Urinary bladder (tissue), 4 donors: ENCODE data around the gene ANKAR. TPM values are rescaled to one million over a fixed set of nuclear protein-coding genes. Genes with fewer than 3 reads are reported as not detected.
"Not testable (repeated sequence)": the region's sequence is repeated elsewhere in the genome, so short reads cannot be mapped to it uniquely, and the experiment has no call there.

Experiments
- DNase-seq: peaks from one replicate; pipeline ENCODE4 v3.0.0-alpha.2; 2015; ENCODE audit errors: extremely low spot score
- H3K27ac ChIP-seq: one replicate; pipeline ENCODE4 v1.5.1; 2013; ENCODE audit warnings: low read depth, mild to moderate bottlenecking, moderate library complexity
- H3K36me3 ChIP-seq: one replicate; pipeline ENCODE4 v1.6.1; 2013; ENCODE audit warnings: mild to moderate bottlenecking, moderate library complexity; ENCODE audit not compliant: insufficient read depth
- H3K4me1 ChIP-seq: one replicate; pipeline ENCODE4 v1.6.1; 2013; ENCODE audit warnings: mild to moderate bottlenecking, moderate library complexity; ENCODE audit not compliant: insufficient read depth
- H3K4me3 ChIP-seq: one replicate; pipeline ENCODE4 v1.5.1; 2013; ENCODE audit warnings: low read depth, low read length
- WGBS: extraction: QIAGEN DNeasy Blood & Tissue Kit; methylation state at CpG from one replicate; pipeline ENCODE4 v1.1.7; 2013; 5-methylcytosine and 5-hydroxymethylcytosine counted together
- polyA plus RNA-seq: library from polyadenylated mRNA; stranded (reverse); fragments of 200-250 nt; gene quantifications from one replicate; pipeline ENCODE4 v1.2.3, GENCODE V29; 2013
- total RNA-seq: library from RNA; depleted of rRNA; stranded (reverse); fragments of >200 nt; gene quantifications from one replicate; pipeline ENCODE4 v1.2.3, GENCODE V29; 2014
- donor health status: healthy with polysubstance abuse.
- donor health status: healthy.

ANKAR gene
- total and polyA plus RNA-seq, 2 donors: 3.8 to 73.8 TPM

DNA sequence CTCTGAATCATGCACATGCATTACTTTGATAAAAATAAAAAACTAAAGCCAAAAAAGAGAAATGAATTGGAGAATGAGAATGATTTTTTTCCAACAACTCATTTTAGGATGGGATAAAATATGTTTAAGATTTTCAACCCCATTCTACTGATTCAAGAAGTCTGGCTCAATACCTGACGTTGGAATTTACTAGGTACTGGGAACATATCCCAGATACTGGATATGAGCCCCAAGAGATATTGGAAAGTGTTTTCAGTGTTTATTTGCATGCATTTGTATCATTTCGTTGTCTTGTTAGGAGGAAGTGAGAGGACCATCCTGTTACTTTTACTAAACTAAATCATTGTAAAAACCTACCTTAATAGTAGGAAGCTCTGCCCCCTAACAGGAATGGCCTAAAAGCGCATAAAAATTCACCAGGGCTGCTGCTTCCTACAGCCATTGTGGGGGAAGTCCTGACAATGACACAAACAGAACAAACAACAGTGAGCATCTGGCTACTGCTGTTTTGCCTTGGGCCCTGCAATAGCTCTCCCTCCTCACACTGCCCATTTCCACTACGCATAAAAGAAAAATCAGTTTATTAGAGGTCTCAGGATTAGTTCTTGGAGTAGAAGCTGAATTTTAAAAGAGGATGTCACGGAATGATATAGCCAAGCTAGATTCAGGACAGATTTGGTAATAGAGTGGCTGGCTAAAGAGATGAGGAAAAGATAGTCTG, 35.2 kb downstream of the ANKAR start:
- H3K4me1 ChIP-seq: no peaks in the 10 kb centered on the region
- H3K36me3 ChIP-seq: no peaks in the 10 kb centered on the region
- H3K4me3 ChIP-seq: no peak overlapping the region
- H3K27ac ChIP-seq: no peak overlapping the region
- DNase-seq: no peak
- 50% methylated on average over 5 of the region's 5 CpGs for WGBS

DNA sequence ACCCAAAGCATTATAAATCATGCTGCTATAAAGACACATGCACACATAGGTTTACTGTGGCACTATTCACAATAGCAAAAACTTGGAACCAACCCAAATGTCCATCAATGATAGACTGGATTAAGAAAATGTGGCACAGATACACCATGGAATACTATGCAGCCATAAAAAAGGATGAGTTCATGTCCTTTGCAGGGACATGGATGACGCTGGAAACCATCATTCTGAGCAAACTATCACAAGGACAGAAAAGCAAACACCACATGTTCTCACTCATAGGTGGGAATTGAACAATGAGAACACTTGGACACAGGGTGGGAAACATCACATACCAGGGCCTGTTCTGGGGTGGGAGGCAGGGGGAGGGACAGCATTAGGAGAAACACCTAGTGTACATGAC, 43.1 kb downstream of the ANKAR start:
- H3K36me3 ChIP-seq, H3K4me1 ChIP-seq, H3K27ac ChIP-seq, DNase-seq, H3K4me3 ChIP-seq: not testable (repeated sequence)
- 87% methylated on average over 1 of the region's 1 CpG for WGBS

DNA sequence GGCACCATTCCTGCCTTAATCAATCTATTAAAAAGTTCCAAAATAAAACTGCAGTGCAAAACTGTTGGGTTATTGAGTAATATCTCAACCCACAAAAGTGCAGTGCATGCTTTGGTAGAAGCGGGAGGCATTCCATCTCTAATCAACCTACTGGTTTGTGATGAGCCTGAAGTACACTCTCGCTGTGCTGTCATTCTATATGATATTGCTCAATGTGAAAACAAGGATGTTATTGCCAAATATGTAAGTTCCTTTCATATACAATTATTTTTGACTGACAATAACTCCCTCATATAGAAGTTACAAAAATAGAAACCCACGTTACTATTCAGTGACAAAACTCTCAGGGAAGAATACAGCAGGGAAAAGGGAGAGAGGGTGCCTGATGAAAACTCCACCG, 45.1 kb downstream of the ANKAR start:
- Histone ChIP-seq H3K27ac (no peak overlapping the region), H3K4me1 (no peaks in the 10 kb centered on the region), H3K36me3 (peaks cover 2% of the 10 kb centered on the region), H3K4me3 (no peak overlapping the region)
- DNase-seq: no peak
- WGBS: 92% methylated on average over 4 of the region's 4 CpGs

DNA sequence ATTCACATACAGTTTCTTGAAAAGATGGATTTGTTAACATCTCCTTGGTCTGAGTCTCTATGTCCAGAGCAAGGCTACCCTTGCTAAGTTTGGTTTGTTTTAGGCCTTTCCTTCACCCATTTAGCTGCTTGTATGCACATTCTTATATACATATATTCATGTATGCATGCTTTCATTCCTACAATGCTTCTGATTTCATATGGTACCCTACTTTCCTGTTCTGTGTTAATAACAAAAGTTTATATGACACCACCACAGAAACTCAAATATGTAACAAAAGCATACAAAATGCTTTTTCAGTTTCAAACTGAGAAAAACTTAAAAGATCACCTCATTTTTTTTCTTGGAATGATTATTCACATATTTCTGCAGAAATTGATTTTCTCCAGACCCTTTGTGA, 48.7 kb downstream of the ANKAR start:
- no peak for DNase-seq
- no peak overlapping the region for H3K27ac ChIP-seq
- no peak overlapping the region for H3K4me3 ChIP-seq
- no peaks in the 10 kb centered on the region for H3K4me1 ChIP-seq
- peaks cover 2% of the 10 kb centered on the region for H3K36me3 ChIP-seq

Other genes starting within 250 kb of the ANKAR start
- gene WDR75, start 233.2 kb upstream of the ANKAR start, total RNA-seq: 85.1 TPM
- 20.4 TPM for gene WDR75, start 233.2 kb upstream of the ANKAR start, polyA plus RNA-seq
- 151 TPM for gene SLC40A1, start 93.9 kb upstream of the ANKAR start, total RNA-seq
- 33.5 TPM for gene SLC40A1, start 93.9 kb upstream of the ANKAR start, polyA plus RNA-seq
- 83.3 TPM for gene ASNSD1, start 13.2 kb upstream of the ANKAR start, total RNA-seq
- 34.1 TPM for gene ASNSD1, start 13.2 kb upstream of the ANKAR start, polyA plus RNA-seq
- 20.4 TPM for gene OSGEPL1, start 88.1 kb downstream of the ANKAR start, total RNA-seq
- 5.7 TPM for gene OSGEPL1, start 88.1 kb downstream of the ANKAR start, polyA plus RNA-seq
- gene ORMDL1, start 109.7 kb downstream of the ANKAR start, total RNA-seq: 76.3 TPM
- gene ORMDL1, start 109.7 kb downstream of the ANKAR start, polyA plus RNA-seq: 38.6 TPM
- gene PMS1, start 109.8 kb downstream of the ANKAR start, total RNA-seq: 69.4 TPM
- gene PMS1, start 109.8 kb downstream of the ANKAR start, polyA plus RNA-seq: 8.6 TPM